Neural crest cell (in vitro differentiated cells): ENCODE measurements around the gene PCED1B. TPM values are rescaled to one million over a fixed set of nuclear protein-coding genes. Genes with fewer than 3 reads are reported as not detected.

Experiments used
- DNase-seq: peaks from one replicate; pipeline ENCODE4 v3.0.0; 2021; ENCODE audit warnings: low read depth, mixed read lengths, low spot score
- H3K27ac Mint-ChIP-seq: one replicate; pipeline ENCODE4 v1.8.0; 2021; ENCODE audit warnings: mild to moderate bottlenecking, mixed read lengths; ENCODE audit not compliant: unreplicated experiment
- H3K27me3 Mint-ChIP-seq: 2 replicates; pipeline ENCODE4 v1.8.0; 2021; ENCODE audit warnings: low read depth, mild to moderate bottlenecking, mixed read lengths
- H3K36me3 Mint-ChIP-seq: 2 replicates; pipeline ENCODE4 v1.8.0; 2021; ENCODE audit warnings: low read depth, mild to moderate bottlenecking, mixed read lengths
- H3K4me1 Mint-ChIP-seq: 2 replicates; pipeline ENCODE4 v1.8.0; 2021; ENCODE audit warnings: mixed read lengths
- H3K4me3 Mint-ChIP-seq: one replicate; pipeline ENCODE4 v1.8.0; 2021; ENCODE audit warnings: mild to moderate bottlenecking, mixed read lengths
- H3K9me3 Mint-ChIP-seq: 2 replicates; pipeline ENCODE4 v1.8.0; 2021; ENCODE audit warnings: mixed read lengths
- CTCF ChIP-seq: fragments of 200-600 bp; sonication (generic); conservative IDR thresholded peaks from 2 replicates; pipeline ENCODE4 v1.5.0; 2021; ENCODE audit warnings: antibody characterized with exemption, mild to moderate bottlenecking
- total RNA-seq: library from RNA; stranded (reverse); gene quantifications from 2 replicates; pipeline ENCODE4 v1.2.1, GENCODE V29; 2021

Gene PCED1B
- total RNA-seq, 1 donor from 2014 or later, result 0.47 TPM

- Mint-ChIP-seq H3K9me3 (peaks cover 9% of the 10 kb centered on the region), H3K36me3 (peaks cover 3% of the 10 kb centered on the region), H3K4me3 (no peak overlapping the region), H3K27ac (no peak overlapping the region), H3K4me1 (no peaks in the 10 kb centered on the region), H3K27me3 (no peaks in the 10 kb centered on the region)
- no peak for TF ChIP-seq CTCF
- no peak for DNase-seq
Measured at GRCh38 chr12:47145188-47145587, 65.8 kb downstream of the PCED1B start.

- H3K4me1 Mint-ChIP-seq, result no peaks in the 10 kb centered on the region
Measured at GRCh38 chr12:47147739-47148138, 68.3 kb downstream of the PCED1B start.

GRCh38 chr12:47149146-47149545 is 69.7 kb downstream of the PCED1B start:
- Mint-ChIP-seq H3K27ac (no peak overlapping the region), H3K27me3 (no peaks in the 10 kb centered on the region), H3K4me3 (no peak overlapping the region), H3K9me3 (peaks cover 8% of the 10 kb centered on the region), H3K36me3 (no peaks in the 10 kb centered on the region), H3K4me1 (no peaks in the 10 kb centered on the region)
- DNase-seq, result no peak
- no peak for TF ChIP-seq CTCF

More at GRCh38 chr12:47147739-47148138, 68.3 kb downstream of the PCED1B start:
- no peaks in the 10 kb centered on the region for H3K36me3 Mint-ChIP-seq
- DNase-seq, result no peak
- no peak for TF ChIP-seq CTCF
- H3K27ac Mint-ChIP-seq, result no peak overlapping the region
- peaks cover 9% of the 10 kb centered on the region for H3K9me3 Mint-ChIP-seq
- no peak overlapping the region for H3K4me3 Mint-ChIP-seq
- no peaks in the 10 kb centered on the region for H3K27me3 Mint-ChIP-seq

DNA sequence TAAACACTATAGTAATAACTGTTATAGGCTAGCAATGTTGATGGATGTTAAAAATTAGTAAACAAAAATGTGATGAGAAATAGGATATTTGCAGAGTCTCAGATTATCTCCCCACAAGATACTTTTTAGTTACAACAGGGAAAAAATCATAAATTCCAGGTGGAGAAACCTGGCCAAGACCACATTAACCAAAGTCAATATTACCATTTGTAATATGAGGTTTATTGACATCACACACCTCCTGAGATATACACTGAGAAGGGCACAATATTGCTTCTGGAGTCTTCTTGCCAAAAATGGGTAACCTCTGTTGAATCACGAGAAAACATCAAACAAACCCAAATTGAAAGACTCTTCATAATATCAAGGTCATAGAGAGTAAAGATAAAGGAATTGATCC is 72.7 kb downstream of the PCED1B start:
- no peak for TF ChIP-seq CTCF
- Mint-ChIP-seq H3K4me1 (peaks cover 10% of the 10 kb centered on the region), H3K4me3 (no peak overlapping the region), H3K27me3 (no peaks in the 10 kb centered on the region), H3K36me3 (no peaks in the 10 kb centered on the region), H3K27ac (no peak overlapping the region), H3K9me3 (peaks cover 5% of the 10 kb centered on the region)
- DNase-seq, result no peak

DNA sequence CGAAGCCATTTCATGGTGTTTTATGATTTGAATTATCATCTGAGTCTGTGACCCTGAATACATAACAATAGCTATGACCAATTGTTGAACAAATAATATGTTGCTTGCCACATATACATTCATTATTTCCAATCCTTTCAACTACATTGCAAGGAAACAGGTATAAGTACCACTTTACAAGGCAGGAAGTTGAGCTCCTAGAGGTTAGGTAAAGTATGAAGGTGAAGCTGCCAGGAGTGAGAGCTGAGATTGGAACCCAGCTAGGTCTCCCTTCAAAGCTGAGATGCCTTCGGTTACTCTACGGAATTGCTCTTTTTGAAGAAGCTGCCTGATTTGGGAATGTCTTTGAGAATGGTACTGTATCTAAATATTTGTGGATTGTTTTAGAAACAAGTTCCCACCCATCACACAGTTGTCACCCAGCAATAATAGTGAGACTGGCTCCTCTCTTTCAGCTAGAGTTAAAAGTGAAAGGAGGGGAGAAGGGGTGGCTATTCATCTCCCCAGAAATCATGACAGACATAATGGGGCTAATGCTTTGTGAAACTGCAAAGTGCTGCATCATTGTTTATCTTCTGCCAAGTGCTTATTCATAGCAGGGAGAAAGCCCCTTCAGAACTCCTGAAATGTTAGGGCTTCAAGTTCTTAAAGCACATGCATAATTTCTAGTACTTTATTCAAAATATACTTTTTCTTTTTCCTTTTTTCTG is 76.2 kb downstream of the PCED1B start:
- H3K4me1 Mint-ChIP-seq, result peaks cover 10% of the 10 kb centered on the region
- no peak overlapping the region for H3K27ac Mint-ChIP-seq

More for the DNA sequence above, 76.2 kb downstream of the PCED1B start:
- Mint-ChIP-seq H3K27me3 (no peaks in the 10 kb centered on the region), H3K4me3 (no peak overlapping the region), H3K36me3 (peaks cover 4% of the 10 kb centered on the region), H3K9me3 (peaks cover 13% of the 10 kb centered on the region)
- no peak for DNase-seq
- no peak for TF ChIP-seq CTCF
